Activated T-helper 1 cell treated with anti-CD3 and anti-CD28 coated beads, Interleukin-12 subunit alpha, Interleukin-12 subunit beta, Interleukin-2, Interleukin-4 antibody, amounts not matched to agents 30 ng/mL and 10 ng/mL and 1 ng/mL, durations not matched to agents 14 hours and 24 hours and 36 hours (primary cell): ENCODE results near the gene BTBD2. TPM values are rescaled to one million over a fixed set of nuclear protein-coding genes. Genes with fewer than 3 reads are reported as not detected.

Source experiments
- DNase-seq: peaks from one replicate; pipeline ENCODE4 v3.0.0; 2021; ENCODE audit warnings: low spot score
- H3K27ac Mint-ChIP-seq: one replicate; pipeline ENCODE4 v1.8.0; 2021; ENCODE audit warnings: mild to moderate bottlenecking, mixed read lengths
- H3K27me3 Mint-ChIP-seq: one replicate; pipeline ENCODE4 v1.8.0; 2022; ENCODE audit warnings: mild to moderate bottlenecking, moderate library complexity, mixed read lengths; ENCODE audit not compliant: insufficient read depth
- H3K36me3 Mint-ChIP-seq: one replicate; pipeline ENCODE4 v1.8.0; 2021; ENCODE audit warnings: low read depth, mixed read lengths
- H3K4me1 Mint-ChIP-seq: one replicate; pipeline ENCODE4 v1.8.0; 2021; ENCODE audit warnings: low read depth, mixed read lengths
- H3K4me3 Mint-ChIP-seq: one replicate; pipeline ENCODE4 v1.8.0; 2021; ENCODE audit warnings: mild to moderate bottlenecking, moderate library complexity, mixed read lengths
- H3K9me3 Mint-ChIP-seq: one replicate; pipeline ENCODE4 v1.8.0; 2021; ENCODE audit warnings: mixed read lengths
- intact Hi-C: fragments of 100-400 bp; cut with micrococcal nuclease; formaldehyde crosslinking; loops from one replicate; pipeline ENCODE4 v1.15.1; 2024
- total RNA-seq: library from RNA; stranded (reverse); gene quantifications from 2 replicates; pipeline ENCODE4 v1.2.3, GENCODE V29; 2022

Gene BTBD2
- total RNA-seq, 1 donor from 2014 or later, result 27.5 TPM

DNA sequence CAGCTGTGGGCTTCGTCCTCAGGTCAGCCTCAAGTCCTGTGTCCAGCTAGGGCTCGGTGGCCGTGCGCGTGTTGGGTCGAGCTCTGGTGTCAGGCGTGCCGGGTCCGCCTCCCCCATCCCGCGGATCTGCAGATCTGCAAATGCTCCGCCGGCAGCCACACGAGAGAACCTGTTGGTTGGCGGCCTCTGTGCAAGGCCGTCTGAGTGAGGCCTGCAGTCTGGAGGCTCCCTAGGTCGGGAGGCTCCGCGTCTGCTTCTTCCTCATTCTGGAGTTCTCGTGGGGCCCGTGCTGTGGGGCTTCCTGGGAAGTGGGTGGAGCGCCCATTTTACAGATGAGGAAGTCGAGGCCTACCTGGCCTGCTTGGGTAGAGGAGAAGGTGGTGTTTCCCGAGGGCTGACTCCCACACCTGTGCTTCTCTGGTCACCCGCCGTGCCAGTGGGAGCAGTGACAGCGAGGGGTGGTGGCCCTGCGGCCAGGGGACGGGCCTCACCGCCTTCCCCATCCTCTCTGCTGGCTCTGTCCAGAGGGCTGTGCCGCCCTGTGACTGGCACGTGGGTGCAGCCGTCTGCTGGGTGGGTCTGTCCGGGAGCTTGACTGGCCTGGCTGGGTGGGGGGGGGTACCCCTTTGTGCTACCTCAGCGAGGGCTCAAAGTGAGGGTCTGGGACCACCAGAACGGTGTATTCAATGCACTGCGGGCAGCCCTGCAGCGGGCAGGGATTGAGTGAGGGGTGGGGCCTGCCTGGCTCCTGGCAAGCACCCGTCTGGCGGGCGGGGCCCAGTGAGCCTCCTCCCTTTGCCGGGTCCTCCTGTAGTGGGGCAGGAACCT lies 71.2 kb downstream of the BTBD2 start:
- Mint-ChIP-seq H3K4me3 (peak overlapping the region; percentile 49), H3K27ac (no peak overlapping the region), H3K9me3 (no peaks in the 10 kb centered on the region), H3K36me3 (peaks cover 9% of the 10 kb centered on the region), H3K27me3 (no peaks in the 10 kb centered on the region), H3K4me1 (peaks cover 23% of the 10 kb centered on the region)
- DNase-seq, result no peak
- intact Hi-C loops, result no loop called here

DNA sequence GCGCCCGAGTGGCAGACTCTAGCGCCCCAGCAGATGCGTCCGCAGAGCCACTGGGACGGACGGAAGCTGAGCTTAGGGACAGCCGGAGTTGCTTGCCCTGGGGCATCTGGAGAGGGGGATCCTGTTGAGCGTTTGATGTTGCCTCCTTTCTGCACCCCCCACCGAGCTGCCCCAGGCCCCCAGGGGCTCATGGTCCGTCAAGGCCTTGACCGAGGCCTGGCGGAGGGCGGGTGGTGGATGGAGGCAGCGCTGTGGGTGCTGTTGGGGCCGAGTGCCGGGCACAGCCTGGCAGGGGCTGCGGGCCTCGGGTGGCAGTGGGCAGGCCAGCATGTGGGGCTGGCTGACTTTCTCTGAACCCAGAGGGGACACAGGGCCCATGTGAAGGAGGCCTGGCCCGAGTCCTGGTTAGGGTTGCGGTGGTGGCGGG lies 71.8 kb downstream of the BTBD2 start:
- Mint-ChIP-seq H3K9me3 (no peaks in the 10 kb centered on the region), H3K27me3 (no peaks in the 10 kb centered on the region), H3K27ac (peak overlapping the region; percentile 93), H3K4me3 (peak overlapping the region; percentile 95), H3K36me3 (peaks cover 9% of the 10 kb centered on the region), H3K4me1 (peaks cover 23% of the 10 kb centered on the region)
- intact Hi-C loops, result loop anchor here (2.0 kb wide), 2 partner anchors 75 to 485 kb away; no protein-coding TSS in a partner anchor
- DNase-seq, result no peak

DNA sequence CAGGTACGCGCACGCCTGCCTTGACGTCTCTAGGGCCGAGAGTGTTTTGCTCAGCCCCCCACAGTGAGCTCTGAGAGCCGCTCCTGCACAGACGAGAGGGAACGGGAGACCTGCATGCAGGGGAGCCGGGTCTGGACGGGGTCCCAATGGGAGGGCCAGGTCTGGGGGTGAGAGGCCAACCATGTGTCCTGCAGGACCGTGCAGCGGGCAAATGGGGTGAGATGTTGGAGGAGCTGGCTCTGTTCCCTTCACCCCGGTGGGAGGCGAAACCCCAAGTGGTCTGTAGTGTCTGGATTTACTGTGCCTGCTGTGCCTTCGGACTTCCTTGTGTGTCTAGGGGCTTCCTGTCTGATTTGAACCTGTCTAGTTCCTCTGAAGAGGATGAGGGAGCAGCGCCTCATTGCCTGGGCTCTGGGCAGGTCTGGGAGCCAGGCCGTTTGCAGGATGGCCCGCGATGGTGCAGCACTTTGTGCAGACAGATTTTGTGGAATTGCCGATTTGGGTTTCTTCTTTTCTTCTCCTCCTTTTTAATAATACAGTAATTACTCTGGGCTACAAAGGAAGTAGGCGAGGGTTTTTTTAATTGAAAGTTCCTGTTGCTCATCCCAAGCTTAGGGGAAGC lies 72.5 kb downstream of the BTBD2 start:
- no peaks in the 10 kb centered on the region for H3K9me3 Mint-ChIP-seq
- intact Hi-C loops, result loop anchor here (2.0 kb wide), 2 partner anchors 76 to 486 kb away; no protein-coding TSS in a partner anchor
- H3K4me3 Mint-ChIP-seq, result peak overlapping the region; percentile 95
- no peak for DNase-seq
- H3K27ac Mint-ChIP-seq, result peak overlapping the region; percentile 93
- H3K36me3 Mint-ChIP-seq, result peaks cover 11% of the 10 kb centered on the region
- peaks cover 24% of the 10 kb centered on the region for H3K4me1 Mint-ChIP-seq
- no peaks in the 10 kb centered on the region for H3K27me3 Mint-ChIP-seq

DNA sequence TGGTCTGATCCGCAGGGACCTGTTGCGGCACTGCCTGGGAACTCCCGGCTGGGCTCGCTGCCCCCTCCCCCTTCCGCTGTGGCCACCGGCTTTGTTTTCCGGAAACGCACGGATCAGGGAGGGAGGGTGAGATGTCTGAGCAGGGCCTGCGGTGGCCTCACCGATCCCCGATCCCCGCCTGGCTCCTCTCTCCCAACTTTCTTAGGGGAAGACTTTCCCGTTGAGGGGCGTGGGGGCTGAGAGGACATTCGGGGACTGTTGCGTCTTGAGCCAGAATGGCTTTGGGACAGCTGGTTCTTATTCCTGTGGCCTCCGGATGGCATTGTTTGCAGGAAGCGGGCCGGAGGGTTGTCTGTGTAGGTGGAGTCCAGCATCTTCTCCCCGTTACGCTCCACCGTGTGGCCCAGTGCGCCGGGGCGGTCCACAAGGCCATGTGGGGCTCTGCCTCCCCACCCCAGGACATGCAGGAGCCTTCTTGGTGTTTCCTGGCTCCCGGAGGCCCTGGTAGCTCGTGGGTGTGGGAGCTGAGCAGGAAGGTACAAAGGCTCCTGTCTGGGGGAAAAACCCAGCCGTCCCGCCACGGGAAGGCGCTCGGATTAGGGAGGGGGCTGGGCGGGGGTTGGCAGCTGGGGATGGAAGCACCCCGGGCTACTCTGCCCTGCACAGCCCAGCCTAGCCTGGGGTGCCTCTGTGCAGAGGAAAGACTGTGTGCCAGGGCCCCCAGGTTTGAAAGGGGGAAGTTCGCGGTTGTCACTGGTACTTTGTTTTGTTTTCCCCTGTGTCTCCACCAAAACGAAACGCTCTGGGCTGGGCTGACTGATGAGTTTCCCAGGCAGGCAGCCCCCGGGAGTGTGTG lies 73.2 kb downstream of the BTBD2 start:
- Mint-ChIP-seq H3K4me1 (peaks cover 30% of the 10 kb centered on the region), H3K27ac (peak overlapping the region; percentile 93), H3K9me3 (no peaks in the 10 kb centered on the region), H3K36me3 (peaks cover 12% of the 10 kb centered on the region), H3K27me3 (no peaks in the 10 kb centered on the region), H3K4me3 (peak overlapping the region; percentile 95)
- DNase-seq, result peak; percentile 82
- intact Hi-C loops, result loop anchor here (2.0 kb wide), 2 partner anchors 76 to 486 kb away; no protein-coding TSS in a partner anchor

DNA sequence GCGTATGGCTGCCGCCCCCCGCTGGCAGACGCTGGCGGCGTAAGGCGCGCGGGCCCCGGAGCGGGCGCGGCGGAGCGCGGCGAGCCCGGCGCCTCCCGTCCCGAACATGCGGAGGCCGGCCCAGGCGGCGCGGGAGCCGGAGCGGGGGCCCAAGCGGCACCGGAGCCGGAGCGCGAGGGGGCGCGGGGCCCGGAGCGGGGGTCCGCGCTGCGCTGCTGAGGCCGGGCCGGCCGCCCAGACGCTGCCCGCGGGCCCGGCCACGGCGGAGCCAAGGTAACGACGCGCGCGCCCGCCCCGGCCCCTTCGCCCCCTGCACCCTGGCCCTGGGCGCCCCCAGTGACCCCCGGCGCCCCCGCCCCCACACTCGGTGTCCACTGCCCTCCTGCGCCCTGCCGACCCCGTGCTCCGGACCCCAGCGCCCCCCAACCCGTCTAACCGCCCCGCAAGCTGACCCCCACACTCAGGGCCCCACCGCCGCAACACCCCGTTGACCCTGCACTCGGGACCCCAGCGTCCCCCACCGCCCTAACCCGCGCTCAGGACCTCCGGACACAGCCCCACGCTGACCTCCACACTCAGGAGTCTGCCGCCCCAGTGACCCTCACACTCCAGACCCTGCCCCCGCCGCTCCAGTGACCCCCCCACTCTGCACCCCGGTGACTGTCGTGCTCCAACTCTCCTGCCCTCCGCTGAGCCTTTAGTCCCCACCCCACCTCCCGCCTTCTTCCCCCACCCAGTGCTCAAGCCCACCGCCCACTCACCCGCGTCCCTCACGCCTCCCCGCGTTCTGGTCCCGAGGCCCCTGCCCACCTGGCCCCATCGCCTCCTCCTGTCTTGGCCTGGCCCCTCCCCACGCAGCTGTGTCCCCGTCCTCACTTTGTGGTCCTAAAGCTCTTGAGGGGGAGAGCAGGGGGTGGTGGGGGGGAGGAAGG lies 74.1 kb downstream of the BTBD2 start, which contains the start of gene CSNK1G2:
TSS of gene CSNK1G2 (plus strand) at position 27 of the 932 bp plus-strand sequence. CDS start 28,601 bp downstream, outside the sequence.
- DNase-seq, result no peak
- intact Hi-C loops, result loop anchor here (2.0 kb wide), 2 partner anchors 77 to 487 kb away; no protein-coding TSS in a partner anchor
- H3K36me3 Mint-ChIP-seq, result peaks cover 15% of the 10 kb centered on the region
- H3K27ac Mint-ChIP-seq, result peak within 1 kb of the TSS; percentile 96
- peak within 1 kb of the TSS; percentile 95 for H3K4me3 Mint-ChIP-seq
- H3K9me3 Mint-ChIP-seq, result no peaks in the 10 kb centered on the region
- no peaks in the 10 kb centered on the region for H3K27me3 Mint-ChIP-seq
- H3K4me1 Mint-ChIP-seq, result peaks cover 35% of the 10 kb centered on the region

DNA sequence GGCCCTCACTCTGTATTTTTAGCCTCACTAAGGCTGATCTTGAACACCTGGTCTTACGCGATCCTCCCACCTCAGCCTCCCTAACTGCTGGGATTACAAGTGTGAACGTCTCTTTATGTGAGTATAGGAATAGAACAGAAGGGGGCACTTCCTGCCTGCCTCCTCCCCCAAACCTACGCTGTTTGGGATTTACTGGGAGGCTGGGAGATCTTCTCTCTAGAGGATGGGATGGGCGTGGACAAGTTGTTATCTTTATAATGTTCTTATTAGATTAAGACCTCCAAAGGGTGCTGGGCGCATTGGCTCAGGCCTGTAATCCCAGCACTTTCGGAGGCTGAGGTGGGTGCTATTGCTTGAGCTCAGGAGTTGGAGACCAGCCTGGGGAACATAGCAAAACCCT lies 77.4 kb downstream of the BTBD2 start:
- H3K4me3 Mint-ChIP-seq, result no peak overlapping the region
- intact Hi-C loops, result no loop called here
- H3K4me1 Mint-ChIP-seq, result peaks cover 28% of the 10 kb centered on the region
- H3K27ac Mint-ChIP-seq, result peak overlapping the region; percentile 70
- no peak for DNase-seq
- H3K9me3 Mint-ChIP-seq, result peaks cover 6% of the 10 kb centered on the region
- H3K36me3 Mint-ChIP-seq, result peaks cover 21% of the 10 kb centered on the region
- H3K27me3 Mint-ChIP-seq, result no peaks in the 10 kb centered on the region

DNA sequence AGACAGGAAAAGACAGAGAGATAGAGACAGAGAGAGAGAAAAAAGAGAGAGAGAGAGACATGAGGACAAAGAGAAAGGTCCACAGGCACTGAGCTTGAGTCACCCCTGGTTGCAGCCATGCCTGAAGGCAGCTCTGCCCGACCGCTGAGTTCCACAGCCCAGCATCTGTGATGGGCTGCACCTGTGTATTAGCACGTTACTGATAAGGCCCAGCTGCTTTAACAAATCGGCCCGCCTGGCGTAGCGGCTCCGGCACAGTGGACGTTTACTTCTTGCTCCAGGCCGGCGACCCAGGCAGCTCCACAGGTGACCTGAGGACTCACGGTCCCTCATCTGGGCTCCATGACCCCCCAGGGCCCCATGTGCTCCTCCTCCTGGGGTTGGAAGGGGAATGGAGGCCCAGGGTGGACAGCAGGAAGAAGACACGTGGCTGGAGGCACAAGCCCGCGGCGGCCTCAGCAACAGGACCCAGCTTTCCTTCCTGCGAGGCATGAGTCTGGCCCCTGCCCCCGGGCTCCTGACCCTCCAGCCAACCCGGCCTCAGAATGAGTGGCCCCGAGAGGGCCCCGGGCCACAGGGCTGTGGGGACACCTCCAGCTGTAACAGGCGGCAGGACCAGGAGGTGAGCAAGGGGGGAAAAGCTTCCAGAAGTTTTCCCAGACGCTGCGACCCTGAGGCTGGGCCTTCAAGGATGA lies 78.5 kb downstream of the BTBD2 start:
- intact Hi-C loops, result no loop called here
- Mint-ChIP-seq H3K27me3 (peaks cover 1% of the 10 kb centered on the region), H3K4me3 (no peak overlapping the region), H3K9me3 (peaks cover 6% of the 10 kb centered on the region), H3K27ac (peak overlapping the region; percentile 64), H3K36me3 (peaks cover 23% of the 10 kb centered on the region), H3K4me1 (peaks cover 24% of the 10 kb centered on the region)
- no peak for DNase-seq

DNA sequence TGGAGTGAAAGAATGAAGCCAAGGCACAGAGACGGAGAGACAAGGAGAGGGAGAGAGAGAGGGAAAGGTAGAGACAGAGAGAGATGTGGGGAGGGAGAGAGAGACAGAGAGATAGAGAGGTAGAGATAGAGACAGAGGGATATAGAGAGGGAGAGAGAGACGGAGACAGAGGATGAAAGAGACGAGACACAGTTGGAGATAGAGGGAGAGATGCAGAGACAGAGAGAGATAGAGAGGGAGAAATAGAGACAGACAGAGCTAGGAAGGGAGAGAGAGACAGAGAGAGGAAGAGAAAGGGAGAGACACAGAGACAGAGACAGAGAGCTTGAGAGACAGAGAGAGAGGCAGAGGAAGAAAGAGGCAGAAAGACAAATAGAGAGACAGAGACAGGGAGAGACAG lies 79.1 kb downstream of the BTBD2 start:
- Mint-ChIP-seq H3K27me3 (peaks cover 1% of the 10 kb centered on the region), H3K4me3 (no peak overlapping the region), H3K27ac (no peak overlapping the region), H3K9me3 (peaks cover 11% of the 10 kb centered on the region), H3K36me3 (peaks cover 23% of the 10 kb centered on the region), H3K4me1 (peaks cover 24% of the 10 kb centered on the region)
- DNase-seq, result no peak
- intact Hi-C loops, result no loop called here

DNA sequence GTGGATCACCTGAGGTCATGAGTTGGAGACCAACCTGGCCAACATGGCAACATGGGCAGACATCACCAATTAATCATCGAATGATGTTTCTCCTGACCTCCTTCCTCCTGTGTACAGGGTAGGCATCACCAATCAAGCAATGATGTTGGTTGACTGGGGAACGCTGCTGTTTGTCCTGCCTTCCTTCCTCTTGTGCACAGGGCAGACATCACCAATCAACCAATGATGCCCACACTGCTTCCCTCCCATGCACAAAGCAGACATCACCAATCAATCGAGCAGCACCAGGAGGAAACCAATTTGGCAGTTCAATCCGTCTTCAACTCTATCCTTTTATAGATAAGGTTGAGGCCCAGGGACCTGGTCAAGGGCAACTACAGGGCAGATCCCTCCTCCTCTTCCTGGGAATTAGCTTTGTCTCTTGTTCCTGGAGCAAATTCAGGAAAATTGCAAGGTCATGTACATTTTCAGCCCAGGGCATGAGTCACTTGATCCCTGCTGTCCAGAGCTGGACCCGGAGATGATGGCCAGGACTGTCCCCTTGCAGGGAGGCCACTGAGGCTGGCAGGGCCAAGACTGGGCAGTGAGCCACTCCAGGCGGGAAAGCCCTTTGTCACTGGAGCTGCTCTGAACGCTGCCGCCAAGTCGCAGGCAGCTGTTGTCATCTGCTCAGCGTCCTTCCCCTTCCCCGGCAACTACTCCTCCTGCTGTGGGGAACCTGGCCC lies 79.9 kb downstream of the BTBD2 start:
- Mint-ChIP-seq H3K4me1 (peaks cover 24% of the 10 kb centered on the region), H3K36me3 (peaks cover 23% of the 10 kb centered on the region), H3K9me3 (peaks cover 11% of the 10 kb centered on the region), H3K27ac (no peak overlapping the region), H3K27me3 (peaks cover 1% of the 10 kb centered on the region), H3K4me3 (no peak overlapping the region)
- no peak for DNase-seq
- intact Hi-C loops, result no loop called here
